Glutamatergic neuron (in vitro differentiated cells): ENCODE results near the gene SLC2A1. TPM values are rescaled to one million over a fixed set of nuclear protein-coding genes. Genes with fewer than 3 reads are reported as not detected.

ENCODE experiments used
- DNase-seq: peaks from one replicate; pipeline ENCODE4 v3.0.0; 2022
- H3K27ac Mint-ChIP-seq: one replicate; pipeline ENCODE4 v1.8.0; 2020; ENCODE audit warnings: mild to moderate bottlenecking, mixed read lengths, inconsistent platforms; ENCODE audit not compliant: unreplicated experiment
- H3K27me3 Mint-ChIP-seq: one replicate; pipeline ENCODE4 v1.8.0; 2020; ENCODE audit warnings: mild to moderate bottlenecking, moderate library complexity, mixed read lengths, inconsistent platforms; ENCODE audit not compliant: unreplicated experiment
- H3K36me3 Mint-ChIP-seq: one replicate; pipeline ENCODE4 v1.8.0; 2020; ENCODE audit warnings: mild to moderate bottlenecking, mixed read lengths, inconsistent platforms; ENCODE audit not compliant: unreplicated experiment
- H3K4me1 Mint-ChIP-seq: one replicate; pipeline ENCODE4 v1.8.0; 2020; ENCODE audit warnings: mild to moderate bottlenecking, low read depth, mixed read lengths, inconsistent platforms; ENCODE audit not compliant: unreplicated experiment
- H3K4me3 Mint-ChIP-seq: one replicate; pipeline ENCODE4 v1.8.0; 2020; ENCODE audit warnings: mild to moderate bottlenecking, mixed read lengths, inconsistent platforms; ENCODE audit not compliant: unreplicated experiment
- H3K9me3 Mint-ChIP-seq: one replicate; pipeline ENCODE4 v1.8.0; 2020; ENCODE audit warnings: mild to moderate bottlenecking, moderate library complexity, mixed read lengths, inconsistent platforms; ENCODE audit not compliant: unreplicated experiment
- total RNA-seq: library from RNA; stranded (reverse); fragmentation: NEBNext Ultra II Directional; extraction: Animal tissue kit (Norgen Biotek cat#: 25700); gene quantifications from one replicate; pipeline ENCODE4 v1.2.1, GENCODE V29; 2021; ENCODE audit not compliant: unreplicated experiment
- TF ChIP-seq, protein P1 (sequence below): fragments of 200-600 bp; sonication (generic); IDR thresholded peaks from one replicate; pipeline ENCODE4 v1.5.0; 2021; ENCODE audit not compliant: partially characterized antibody, unreplicated experiment

The SLC2A1 gene
- total RNA-seq, 1 donor from 2014 or later: 25.0 TPM

DNA sequence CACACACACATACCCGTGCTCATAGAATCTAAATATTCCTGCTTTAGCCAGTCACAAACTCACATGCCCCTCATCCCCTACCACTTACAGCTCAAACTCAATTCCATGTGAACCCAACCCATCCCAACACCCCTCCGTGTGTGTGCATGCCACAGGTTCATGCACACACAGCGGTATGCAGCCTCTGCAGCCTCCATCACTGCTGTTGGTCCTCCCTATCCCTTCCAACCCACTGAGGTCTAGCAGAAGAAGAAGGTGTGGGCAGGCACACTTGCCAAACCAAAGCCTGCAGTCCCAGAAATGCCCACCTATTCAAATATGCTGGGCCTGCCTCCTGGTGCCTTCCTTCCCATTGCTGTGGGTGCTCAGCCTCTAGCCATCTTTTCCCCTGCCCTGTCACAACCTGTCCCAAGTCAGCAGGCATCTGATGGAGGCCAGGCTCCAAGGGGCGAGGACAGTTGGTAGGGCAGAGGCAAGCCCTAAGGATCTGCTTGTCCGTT lies 26.2 kb downstream of the SLC2A1 start:
- H3K36me3 Mint-ChIP-seq: peaks cover 8% of the 10 kb centered on the region
- peak; percentile 5 for DNase-seq
- H3K4me3 Mint-ChIP-seq: no peak overlapping the region
- peaks cover 5% of the 10 kb centered on the region for H3K27me3 Mint-ChIP-seq
- TF ChIP-seq, protein P1, sequence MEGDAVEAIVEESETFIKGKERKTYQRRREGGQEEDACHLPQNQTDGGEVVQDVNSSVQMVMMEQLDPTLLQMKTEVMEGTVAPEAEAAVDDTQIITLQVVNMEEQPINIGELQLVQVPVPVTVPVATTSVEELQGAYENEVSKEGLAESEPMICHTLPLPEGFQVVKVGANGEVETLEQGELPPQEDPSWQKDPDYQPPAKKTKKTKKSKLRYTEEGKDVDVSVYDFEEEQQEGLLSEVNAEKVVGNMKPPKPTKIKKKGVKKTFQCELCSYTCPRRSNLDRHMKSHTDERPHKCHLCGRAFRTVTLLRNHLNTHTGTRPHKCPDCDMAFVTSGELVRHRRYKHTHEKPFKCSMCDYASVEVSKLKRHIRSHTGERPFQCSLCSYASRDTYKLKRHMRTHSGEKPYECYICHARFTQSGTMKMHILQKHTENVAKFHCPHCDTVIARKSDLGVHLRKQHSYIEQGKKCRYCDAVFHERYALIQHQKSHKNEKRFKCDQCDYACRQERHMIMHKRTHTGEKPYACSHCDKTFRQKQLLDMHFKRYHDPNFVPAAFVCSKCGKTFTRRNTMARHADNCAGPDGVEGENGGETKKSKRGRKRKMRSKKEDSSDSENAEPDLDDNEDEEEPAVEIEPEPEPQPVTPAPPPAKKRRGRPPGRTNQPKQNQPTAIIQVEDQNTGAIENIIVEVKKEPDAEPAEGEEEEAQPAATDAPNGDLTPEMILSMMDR: no peak
- H3K27ac Mint-ChIP-seq: no peak overlapping the region
- H3K9me3 Mint-ChIP-seq: peaks cover 2% of the 10 kb centered on the region
- H3K4me1 Mint-ChIP-seq: peaks cover 2% of the 10 kb centered on the region

DNA sequence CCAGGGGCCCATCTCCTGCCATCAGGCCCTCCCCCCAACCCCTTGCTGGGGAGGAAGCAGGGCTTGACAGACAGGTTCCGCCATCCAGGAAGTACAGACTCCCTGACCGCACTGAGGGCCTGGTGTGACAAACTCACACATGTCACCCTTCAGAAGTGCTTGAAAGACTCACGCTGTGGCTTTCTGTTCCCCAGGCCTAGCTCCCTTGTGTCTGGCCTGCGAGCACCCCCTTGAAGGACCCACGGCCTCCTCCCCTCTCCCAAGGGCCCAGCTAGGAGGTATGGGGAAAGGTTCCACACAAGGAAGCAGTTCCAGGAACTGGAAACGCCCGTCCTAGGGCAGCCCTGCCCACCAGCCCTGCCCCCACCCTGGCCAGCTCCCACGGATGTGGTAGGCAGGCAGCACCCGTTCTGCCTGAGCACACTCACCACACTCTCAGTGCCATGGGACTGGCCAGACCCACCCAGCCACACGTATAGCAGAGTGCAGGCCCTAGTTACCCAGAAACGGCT lies 26.7 kb downstream of the SLC2A1 start:
- H3K27ac Mint-ChIP-seq: no peak overlapping the region
- DNase-seq: peak; percentile 12
- H3K27me3 Mint-ChIP-seq: peaks cover 6% of the 10 kb centered on the region
- peaks cover 2% of the 10 kb centered on the region for H3K9me3 Mint-ChIP-seq
- peaks cover 6% of the 10 kb centered on the region for H3K36me3 Mint-ChIP-seq
- no peak overlapping the region for H3K4me3 Mint-ChIP-seq
- TF ChIP-seq, protein P1: no peak
- peaks cover under 1% of the 10 kb centered on the region for H3K4me1 Mint-ChIP-seq

DNA sequence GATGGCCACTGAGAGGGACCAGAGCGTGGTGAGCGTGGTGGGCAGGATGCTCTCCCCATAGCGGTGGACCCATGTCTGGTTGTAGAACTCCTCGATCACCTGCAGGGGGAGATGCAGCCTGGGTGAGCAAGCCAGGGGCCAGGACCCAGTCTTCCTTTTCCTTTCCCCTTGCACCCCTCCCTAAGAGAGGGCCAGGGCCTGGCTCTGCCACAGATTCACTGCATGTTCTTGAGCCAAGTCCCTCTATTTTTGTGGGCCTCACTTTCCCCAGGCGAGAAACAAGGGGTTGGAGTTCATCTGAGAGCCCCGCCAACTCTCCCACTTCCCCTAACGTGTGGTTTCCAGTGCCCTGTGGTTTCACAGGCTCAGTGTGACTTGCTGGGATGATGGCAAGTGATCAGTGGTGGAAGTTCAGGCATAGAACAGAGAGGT lies 27.5 kb downstream of the SLC2A1 start:
- no peak overlapping the region for H3K4me3 Mint-ChIP-seq
- TF ChIP-seq, protein P1: peak; percentile 67
- no peaks in the 10 kb centered on the region for H3K4me1 Mint-ChIP-seq
- peaks cover 6% of the 10 kb centered on the region for H3K36me3 Mint-ChIP-seq
- peaks cover 4% of the 10 kb centered on the region for H3K27me3 Mint-ChIP-seq
- H3K9me3 Mint-ChIP-seq: peaks cover 2% of the 10 kb centered on the region
- peak; percentile 38 for DNase-seq
- H3K27ac Mint-ChIP-seq: no peak overlapping the region

DNA sequence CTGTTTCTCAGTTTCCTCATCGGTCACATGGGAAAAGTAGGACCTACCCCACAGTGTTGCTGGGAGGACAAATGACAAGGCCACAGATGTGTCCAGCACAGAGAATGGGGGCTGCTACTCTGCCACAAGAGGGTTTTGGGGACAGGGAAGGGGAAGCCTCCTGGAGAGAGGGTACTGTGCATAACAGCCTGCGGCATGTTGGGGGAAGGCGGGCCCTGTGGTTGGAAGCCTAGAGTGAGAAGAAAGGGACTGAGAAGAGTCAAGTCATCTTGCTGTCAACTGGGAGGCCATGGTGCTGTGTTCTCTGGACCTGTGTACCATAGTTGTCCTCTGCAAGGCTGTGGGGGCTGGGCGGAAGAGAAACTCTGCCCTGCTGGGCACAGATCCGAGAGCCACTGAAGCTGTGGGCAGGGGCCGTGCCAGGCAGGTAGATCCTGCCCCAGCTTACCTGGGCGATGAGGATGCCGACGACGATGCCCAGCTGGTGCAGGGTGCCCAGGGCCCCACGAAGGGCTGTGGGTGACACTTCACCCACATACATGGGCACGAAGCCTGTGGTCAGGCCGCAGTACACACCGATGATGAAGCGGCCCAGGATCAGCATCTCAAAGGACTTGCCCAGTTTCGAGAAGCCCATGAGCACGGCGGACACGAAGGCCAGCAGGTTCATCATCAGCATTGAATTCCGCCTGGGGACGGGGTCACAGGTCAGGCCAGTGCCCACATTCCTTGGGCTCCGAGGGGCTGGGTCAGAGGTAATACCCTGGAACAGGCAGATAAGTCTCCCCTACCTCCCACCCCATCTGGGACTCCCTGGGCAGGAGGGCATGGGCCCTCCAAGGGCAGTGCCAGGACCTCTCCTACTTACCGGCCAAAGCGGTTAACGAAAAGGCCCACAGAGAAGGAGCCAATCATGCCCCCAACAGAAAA lies 28.2 kb downstream of the SLC2A1 start:
- H3K4me1 Mint-ChIP-seq: peaks cover 3% of the 10 kb centered on the region
- H3K36me3 Mint-ChIP-seq: peaks cover 6% of the 10 kb centered on the region
- peaks cover 4% of the 10 kb centered on the region for H3K27me3 Mint-ChIP-seq
- H3K9me3 Mint-ChIP-seq: peaks cover 4% of the 10 kb centered on the region
- no peak for DNase-seq
- no peak overlapping the region for H3K4me3 Mint-ChIP-seq
- TF ChIP-seq, protein P1: no peak
- no peak overlapping the region for H3K27ac Mint-ChIP-seq
